GM23338 (cell line): ENCODE measurements around the gene SUV39H1. TPM values are rescaled to one million over a fixed set of nuclear protein-coding genes. Genes with fewer than 3 reads are reported as not detected.

Experiments used
- ATAC-seq: fragments of 200-7000 bp; cut with Tn5 transposase; 3 replicates; pipeline ENCODE4 v1.9.1; 2020
- DNase-seq: peaks from one replicate; pipeline ENCODE4 v3.0.0-alpha.2; 2015; ENCODE audit warnings: low spot score
- H2AFZ ChIP-seq: fragments of 200-600 bp; sonication (generic); 2 replicates; pipeline ENCODE4 v1.8.0; 2016; ENCODE audit warnings: antibody characterized with exemption, mild to moderate bottlenecking, moderate library complexity
- H3F3A ChIP-seq: fragments of 200-600 bp; sonication (generic); replicated peaks from 2 replicates; pipeline ENCODE4 v1.8.0; 2017; ENCODE audit warnings: antibody characterized with exemption, mixed run types, low read depth
- H3K27ac ChIP-seq: fragments of 200-600 bp; sonication (generic); 2 replicates; pipeline ENCODE4 v1.6.1; 2016; ENCODE audit warnings: low read depth
- H3K27me3 ChIP-seq: fragments of 200-600 bp; sonication (generic); 2 replicates; pipeline ENCODE4 v1.8.0; 2016; ENCODE audit warnings: mild to moderate bottlenecking, mixed run types, moderate library complexity; ENCODE audit not compliant: insufficient read depth
- H3K36me3 ChIP-seq: fragments of 200-600 bp; sonication (generic); 2 replicates; pipeline ENCODE4 v1.8.0; 2016; ENCODE audit warnings: mild to moderate bottlenecking; ENCODE audit not compliant: insufficient read depth
- H3K4me1 ChIP-seq: fragments of 200-600 bp; sonication (generic); 2 replicates; pipeline ENCODE4 v1.8.0; 2016; ENCODE audit warnings: mild to moderate bottlenecking, moderate library complexity; ENCODE audit not compliant: insufficient read depth
- H3K4me2 ChIP-seq: fragments of 200-600 bp; sonication (generic); 2 replicates; pipeline ENCODE4 v1.7.1; 2017; ENCODE audit warnings: mixed run types
- H3K4me3 ChIP-seq: fragments of 200-600 bp; sonication (generic); 2 replicates; pipeline ENCODE4 v1.6.1; 2016; ENCODE audit warnings: mixed run types
- H3K79me2 ChIP-seq: fragments of 200-600 bp; sonication (generic); replicated peaks from 2 replicates; pipeline ENCODE4 v1.8.0; 2017; ENCODE audit warnings: mild to moderate bottlenecking; ENCODE audit not compliant: insufficient read depth
- H3K9me2 ChIP-seq: fragments of 200-600 bp; sonication (generic); 2 replicates; pipeline ENCODE4 v1.8.0; 2017; ENCODE audit not compliant: insufficient read depth
- H4K20me1 ChIP-seq: fragments of 200-600 bp; sonication (generic); replicated peaks from 2 replicates; pipeline ENCODE4 v1.8.0; 2017; ENCODE audit warnings: mild to moderate bottlenecking; ENCODE audit not compliant: insufficient read depth
- H3K27ac Mint-ChIP-seq: 2 replicates; pipeline ENCODE4 v1.8.0; 2020; ENCODE audit warnings: inconsistent platforms, mild to moderate bottlenecking, moderate library complexity, mixed read lengths
- H3K27me3 Mint-ChIP-seq: 3 replicates; pipeline ENCODE4 v1.8.0; 2022; ENCODE audit warnings: low read depth, mild to moderate bottlenecking, moderate library complexity, mixed read lengths, inconsistent platforms; ENCODE audit not compliant: insufficient read depth, poor library complexity
- H3K36me3 Mint-ChIP-seq: 3 replicates; pipeline ENCODE4 v1.8.0; 2021; ENCODE audit warnings: low read depth, mild to moderate bottlenecking, inconsistent platforms, moderate library complexity, mixed read lengths
- H3K4me1 Mint-ChIP-seq: 3 replicates; pipeline ENCODE4 v1.8.0; 2020; ENCODE audit warnings: mild to moderate bottlenecking, inconsistent platforms, mixed read lengths
- H3K4me3 Mint-ChIP-seq: 3 replicates; pipeline ENCODE4 v1.8.0; 2021; ENCODE audit warnings: moderate library complexity, mild to moderate bottlenecking, inconsistent platforms, mixed read lengths
- H3K9me3 Mint-ChIP-seq: 3 replicates; pipeline ENCODE4 v1.8.0; 2020; ENCODE audit warnings: moderate library complexity, mild to moderate bottlenecking, inconsistent platforms, mixed read lengths
- CREB1 ChIP-seq: fragments of 250-450 bp; sonication (Bioruptor Pico); IDR thresholded peaks from 2 replicates; pipeline ENCODE4 v1.5.0; 2020; ENCODE audit warnings: low read depth, mild to moderate bottlenecking, moderate library complexity
- EZH2 ChIP-seq: fragments of 200-600 bp; sonication (generic); IDR thresholded peaks from one replicate; pipeline ENCODE4 v1.8.0; 2017; ENCODE audit warnings: antibody characterized with exemption, mild to moderate bottlenecking, low read depth; ENCODE audit not compliant: unreplicated experiment
- EZH2phosphoT487 ChIP-seq: fragments of 200-600 bp; sonication (generic); IDR thresholded peaks from one replicate; pipeline ENCODE4 v1.8.1; 2018; ENCODE audit warnings: antibody characterized with exemption; ENCODE audit not compliant: unreplicated experiment
- JUNB ChIP-seq: IDR thresholded peaks from one replicate; pipeline ENCODE4 v1.6.1; 2016; ENCODE audit warnings: antibody characterized with exemption; ENCODE audit not compliant: unreplicated experiment
- NANOG ChIP-seq: IDR thresholded peaks from 2 replicates; pipeline ENCODE4 v1.6.1; 2016; ENCODE audit warnings: antibody characterized with exemption, borderline replicate concordance
- POLR2AphosphoS5 ChIP-seq: IDR thresholded peaks from 2 replicates; pipeline ENCODE4 v1.6.1; 2016; ENCODE audit warnings: antibody characterized with exemption, low read depth
- STAT1 ChIP-seq: IDR thresholded peaks from one replicate; pipeline ENCODE4 v1.6.1; 2016; ENCODE audit warnings: antibody characterized with exemption; ENCODE audit not compliant: unreplicated experiment
- ZNF114 ChIP-seq: fragments of 250-450 bp; sonication (Bioruptor Pico); IDR thresholded peaks from 2 replicates; pipeline ENCODE4 v1.5.0; 2020; ENCODE audit warnings: mild to moderate bottlenecking, moderate library complexity
- ZNF331 ChIP-seq: fragments of 250-450 bp; sonication (Bioruptor Pico); IDR thresholded peaks from 2 replicates; pipeline ENCODE4 v1.5.0; 2020; ENCODE audit warnings: low read depth, mild to moderate bottlenecking, moderate library complexity
- polyA plus RNA-seq: library from polyadenylated mRNA; unstranded; fragments of >200 nt; fragmentation: Nextera tagmentation; extraction: Ambion mirVana; gene quantifications from 2 replicates; pipeline ENCODE4 v1.2.1, GENCODE V29; 2016
- total RNA-seq: library from RNA; depleted of rRNA; stranded (reverse); fragments of >200 nt; shearing (Covaris generic); gene quantifications from 2 replicates; pipeline ENCODE4 v1.2.3, GENCODE V29; 2014
- TF ChIP-seq, protein P1 (sequence below): fragments of 250-450 bp; sonication (Bioruptor Pico); IDR thresholded peaks from 2 replicates; pipeline ENCODE4 v1.5.0; 2020; ENCODE audit warnings: mild to moderate bottlenecking, moderate library complexity
- TF ChIP-seq, protein P2 (sequence below): IDR thresholded peaks from 2 replicates; pipeline ENCODE4 v1.6.1; 2016; ENCODE audit warnings: antibody characterized with exemption
- TF ChIP-seq, protein P3 (sequence below), 2 experiments: fragments of 200-600 bp in 1 of 2; sonication (generic) in 1 of 2; conservative IDR thresholded peaks; 2 replicates each; pipeline versions ENCODE4 v1.5.1 to v1.6.1; 2016 to 2017; ENCODE audit warnings: antibody characterized with exemption in 2 of 2, low read depth in 2 of 2, mild to moderate bottlenecking in 2 of 2, moderate library complexity in 1 of 2

SUV39H1 gene
- total and polyA plus RNA-seq, 2 experiments from 2014 or later: 9.5 to 15.2 TPM

DNA sequence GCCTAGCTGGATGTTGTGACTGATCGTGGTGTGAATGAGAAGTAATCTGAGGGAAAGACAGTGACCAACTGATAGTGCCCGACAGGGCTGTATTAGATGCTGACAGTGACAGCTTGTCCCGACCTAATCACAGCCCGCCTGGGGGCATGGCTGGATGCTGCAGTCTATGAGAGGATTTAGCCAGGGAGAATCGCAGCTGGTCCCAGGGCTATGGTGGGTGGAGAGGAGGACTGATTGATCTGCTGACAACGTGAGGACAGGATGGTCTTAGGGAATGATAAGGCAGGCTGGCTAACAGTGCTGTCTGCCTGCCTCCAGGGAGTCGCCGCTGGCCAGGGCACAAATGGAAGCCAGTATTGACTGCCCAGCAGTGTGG, 621 bp upstream of the SUV39H1 start:
- ATAC-seq (no peak), DNase-seq (no peak)
- H3K36me3 ChIP-seq: no peaks in the 10 kb centered on the region
- H4K20me1 ChIP-seq: no peaks in the 10 kb centered on the region
- peak overlapping the region; percentile 77; the same call in 1 of the 2 replicates for H3K27ac Mint-ChIP-seq
- H3K36me3 Mint-ChIP-seq: peaks cover 19% of the 10 kb centered on the region
- H3F3A ChIP-seq: no peaks in the 10 kb centered on the region
- H3K27ac ChIP-seq: no peak overlapping the region
- no peak overlapping the region for H2AFZ ChIP-seq
- peaks cover 5% of the 10 kb centered on the region for H3K27me3 Mint-ChIP-seq
- H3K4me3 Mint-ChIP-seq: peak overlapping the region; percentile 91
- H3K4me3 ChIP-seq: peak overlapping the region; percentile 67
- peaks cover 9% of the 10 kb centered on the region for H3K79me2 ChIP-seq
- H3K9me3 Mint-ChIP-seq: no peaks in the 10 kb centered on the region; the same call in 2 of the 3 replicates
- peak overlapping the region; percentile 82 for H3K4me2 ChIP-seq
- H3K4me1 ChIP-seq: peaks cover 8% of the 10 kb centered on the region; the same call in 1 of the 2 replicates
- H3K9me2 ChIP-seq: no peaks in the 10 kb centered on the region
- H3K4me1 Mint-ChIP-seq: peaks cover 39% of the 10 kb centered on the region
- no peak for TF ChIP-seq ZNF331 (CRISPR knock-in tag)
- no peak for TF ChIP-seq JUNB
- H3K27me3 ChIP-seq: no peaks in the 10 kb centered on the region

DNA sequence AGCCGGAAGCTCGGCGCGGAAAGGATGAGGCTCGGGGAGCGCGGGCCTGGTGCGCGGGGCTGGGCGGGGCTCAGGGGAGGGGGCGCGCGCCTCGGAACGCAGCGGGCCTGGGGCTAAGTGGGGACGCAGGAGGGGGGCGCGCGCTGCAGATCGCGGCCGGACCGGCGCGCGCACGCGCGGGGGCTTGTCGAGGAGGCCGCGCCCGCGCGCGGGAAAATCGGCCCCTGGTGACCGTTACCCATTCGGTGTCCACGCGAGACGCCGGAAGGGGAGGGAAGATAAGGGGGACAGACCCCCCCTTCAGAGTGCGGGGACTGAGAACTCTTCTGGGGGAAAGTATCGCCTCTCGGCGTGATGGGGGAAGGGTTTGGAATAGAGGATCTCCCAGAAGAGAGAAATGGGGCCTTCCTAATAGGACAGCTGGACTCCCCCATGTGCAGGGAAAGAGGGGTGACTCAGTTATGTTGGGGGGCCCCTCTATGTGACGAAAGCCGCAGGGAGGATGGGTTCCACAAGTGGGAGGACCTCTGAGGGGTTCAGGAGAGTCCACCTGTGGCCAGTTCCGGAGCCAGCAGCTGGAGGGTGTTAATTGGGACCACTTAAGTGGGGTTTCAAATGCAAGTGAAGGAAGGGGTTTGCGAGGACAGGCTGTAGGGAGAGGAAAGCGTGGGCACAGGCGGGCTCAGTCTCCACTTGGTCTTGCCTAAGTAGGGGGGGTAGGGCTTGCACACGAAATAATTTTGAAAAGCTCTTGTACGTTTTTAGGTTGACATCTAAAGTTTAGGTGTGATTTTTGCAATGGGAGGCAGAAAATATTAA, 584 bp downstream of the SUV39H1 start:
- H3K9me3 Mint-ChIP-seq: no peaks in the 10 kb centered on the region
- H3K4me3 ChIP-seq: peak overlapping the region; percentile 67
- peaks cover 27% of the 10 kb centered on the region for H3K36me3 Mint-ChIP-seq
- peak overlapping the region; percentile 72 for H3K4me2 ChIP-seq
- H3K27me3 Mint-ChIP-seq: peaks cover 5% of the 10 kb centered on the region
- H3K4me1 Mint-ChIP-seq: peaks cover 37% of the 10 kb centered on the region
- peak; percentile 45 for ATAC-seq
- peak overlapping the region; percentile 91 for H3K4me3 Mint-ChIP-seq
- H3K36me3 ChIP-seq: no peaks in the 10 kb centered on the region
- DNase-seq: peak; percentile 37
- no peaks in the 10 kb centered on the region for H4K20me1 ChIP-seq
- H3K27ac ChIP-seq: no peak overlapping the region
- peaks cover 8% of the 10 kb centered on the region; the same call in 1 of the 2 replicates for H3K4me1 ChIP-seq
- no peak overlapping the region for H2AFZ ChIP-seq
- no peaks in the 10 kb centered on the region for H3F3A ChIP-seq
- H3K79me2 ChIP-seq: peaks cover 9% of the 10 kb centered on the region
- H3K9me2 ChIP-seq: no peaks in the 10 kb centered on the region
- peak overlapping the region; percentile 96 for H3K27ac Mint-ChIP-seq
- no peaks in the 10 kb centered on the region for H3K27me3 ChIP-seq
- TF ChIP-seq CREB1 (CRISPR knock-in tag) (no peak), POLR2AphosphoS5 (no peak), EZH2phosphoT487 (no peak), ZNF331 (CRISPR knock-in tag) (no peak), JUNB (no peak), STAT1 (no peak), EZH2 (no peak), ZNF114 (CRISPR knock-in tag) (no peak), NANOG (no peak)
- TF ChIP-seq, protein P1, sequence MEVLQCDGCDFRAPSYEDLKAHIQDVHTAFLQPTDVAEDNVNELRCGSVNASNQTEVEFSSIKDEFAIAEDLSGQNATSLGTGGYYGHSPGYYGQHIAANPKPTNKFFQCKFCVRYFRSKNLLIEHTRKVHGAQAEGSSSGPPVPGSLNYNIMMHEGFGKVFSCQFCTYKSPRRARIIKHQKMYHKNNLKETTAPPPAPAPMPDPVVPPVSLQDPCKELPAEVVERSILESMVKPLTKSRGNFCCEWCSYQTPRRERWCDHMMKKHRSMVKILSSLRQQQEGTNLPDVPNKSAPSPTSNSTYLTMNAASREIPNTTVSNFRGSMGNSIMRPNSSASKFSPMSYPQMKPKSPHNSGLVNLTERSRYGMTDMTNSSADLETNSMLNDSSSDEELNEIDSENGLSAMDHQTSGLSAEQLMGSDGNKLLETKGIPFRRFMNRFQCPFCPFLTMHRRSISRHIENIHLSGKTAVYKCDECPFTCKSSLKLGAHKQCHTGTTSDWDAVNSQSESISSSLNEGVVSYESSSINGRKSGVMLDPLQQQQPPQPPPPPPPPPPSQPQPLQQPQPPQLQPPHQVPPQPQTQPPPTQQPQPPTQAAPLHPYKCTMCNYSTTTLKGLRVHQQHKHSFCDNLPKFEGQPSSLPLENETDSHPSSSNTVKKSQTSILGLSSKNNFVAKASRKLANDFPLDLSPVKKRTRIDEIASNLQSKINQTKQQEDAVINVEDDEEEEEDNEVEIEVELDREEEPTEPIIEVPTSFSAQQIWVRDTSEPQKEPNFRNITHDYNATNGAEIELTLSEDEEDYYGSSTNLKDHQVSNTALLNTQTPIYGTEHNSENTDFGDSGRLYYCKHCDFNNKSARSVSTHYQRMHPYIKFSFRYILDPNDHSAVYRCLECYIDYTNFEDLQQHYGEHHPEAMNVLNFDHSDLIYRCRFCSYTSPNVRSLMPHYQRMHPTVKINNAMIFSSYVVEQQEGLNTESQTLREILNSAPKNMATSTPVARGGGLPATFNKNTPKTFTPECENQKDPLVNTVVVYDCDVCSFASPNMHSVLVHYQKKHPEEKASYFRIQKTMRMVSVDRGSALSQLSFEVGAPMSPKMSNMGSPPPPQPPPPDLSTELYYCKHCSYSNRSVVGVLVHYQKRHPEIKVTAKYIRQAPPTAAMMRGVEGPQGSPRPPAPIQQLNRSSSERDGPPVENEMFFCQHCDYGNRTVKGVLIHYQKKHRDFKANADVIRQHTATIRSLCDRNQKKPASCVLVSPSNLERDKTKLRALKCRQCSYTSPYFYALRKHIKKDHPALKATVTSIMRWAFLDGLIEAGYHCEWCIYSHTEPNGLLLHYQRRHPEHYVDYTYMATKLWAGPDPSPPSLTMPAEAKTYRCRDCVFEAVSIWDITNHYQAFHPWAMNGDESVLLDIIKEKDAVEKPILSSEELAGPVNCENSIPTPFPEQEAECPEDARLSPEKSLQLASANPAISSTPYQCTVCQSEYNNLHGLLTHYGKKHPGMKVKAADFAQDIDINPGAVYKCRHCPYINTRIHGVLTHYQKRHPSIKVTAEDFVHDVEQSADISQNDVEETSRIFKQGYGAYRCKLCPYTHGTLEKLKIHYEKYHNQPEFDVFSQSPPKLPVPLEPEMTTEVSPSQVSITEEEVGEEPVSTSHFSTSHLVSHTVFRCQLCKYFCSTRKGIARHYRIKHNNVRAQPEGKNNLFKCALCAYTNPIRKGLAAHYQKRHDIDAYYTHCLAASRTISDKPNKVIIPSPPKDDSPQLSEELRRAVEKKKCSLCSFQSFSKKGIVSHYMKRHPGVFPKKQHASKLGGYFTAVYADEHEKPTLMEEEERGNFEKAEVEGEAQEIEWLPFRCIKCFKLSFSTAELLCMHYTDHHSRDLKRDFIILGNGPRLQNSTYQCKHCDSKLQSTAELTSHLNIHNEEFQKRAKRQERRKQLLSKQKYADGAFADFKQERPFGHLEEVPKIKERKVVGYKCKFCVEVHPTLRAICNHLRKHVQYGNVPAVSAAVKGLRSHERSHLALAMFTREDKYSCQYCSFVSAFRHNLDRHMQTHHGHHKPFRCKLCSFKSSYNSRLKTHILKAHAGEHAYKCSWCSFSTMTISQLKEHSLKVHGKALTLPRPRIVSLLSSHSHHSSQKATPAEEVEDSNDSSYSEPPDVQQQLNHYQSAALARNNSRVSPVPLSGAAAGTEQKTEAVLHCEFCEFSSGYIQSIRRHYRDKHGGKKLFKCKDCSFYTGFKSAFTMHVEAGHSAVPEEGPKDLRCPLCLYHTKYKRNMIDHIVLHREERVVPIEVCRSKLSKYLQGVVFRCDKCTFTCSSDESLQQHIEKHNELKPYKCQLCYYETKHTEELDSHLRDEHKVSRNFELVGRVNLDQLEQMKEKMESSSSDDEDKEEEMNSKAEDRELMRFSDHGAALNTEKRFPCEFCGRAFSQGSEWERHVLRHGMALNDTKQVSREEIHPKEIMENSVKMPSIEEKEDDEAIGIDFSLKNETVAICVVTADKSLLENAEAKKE (CRISPR knock-in tag): no peak
- TF ChIP-seq, protein P2, sequence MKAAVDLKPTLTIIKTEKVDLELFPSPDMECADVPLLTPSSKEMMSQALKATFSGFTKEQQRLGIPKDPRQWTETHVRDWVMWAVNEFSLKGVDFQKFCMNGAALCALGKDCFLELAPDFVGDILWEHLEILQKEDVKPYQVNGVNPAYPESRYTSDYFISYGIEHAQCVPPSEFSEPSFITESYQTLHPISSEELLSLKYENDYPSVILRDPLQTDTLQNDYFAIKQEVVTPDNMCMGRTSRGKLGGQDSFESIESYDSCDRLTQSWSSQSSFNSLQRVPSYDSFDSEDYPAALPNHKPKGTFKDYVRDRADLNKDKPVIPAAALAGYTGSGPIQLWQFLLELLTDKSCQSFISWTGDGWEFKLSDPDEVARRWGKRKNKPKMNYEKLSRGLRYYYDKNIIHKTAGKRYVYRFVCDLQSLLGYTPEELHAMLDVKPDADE: no peak
- TF ChIP-seq, protein P3, sequence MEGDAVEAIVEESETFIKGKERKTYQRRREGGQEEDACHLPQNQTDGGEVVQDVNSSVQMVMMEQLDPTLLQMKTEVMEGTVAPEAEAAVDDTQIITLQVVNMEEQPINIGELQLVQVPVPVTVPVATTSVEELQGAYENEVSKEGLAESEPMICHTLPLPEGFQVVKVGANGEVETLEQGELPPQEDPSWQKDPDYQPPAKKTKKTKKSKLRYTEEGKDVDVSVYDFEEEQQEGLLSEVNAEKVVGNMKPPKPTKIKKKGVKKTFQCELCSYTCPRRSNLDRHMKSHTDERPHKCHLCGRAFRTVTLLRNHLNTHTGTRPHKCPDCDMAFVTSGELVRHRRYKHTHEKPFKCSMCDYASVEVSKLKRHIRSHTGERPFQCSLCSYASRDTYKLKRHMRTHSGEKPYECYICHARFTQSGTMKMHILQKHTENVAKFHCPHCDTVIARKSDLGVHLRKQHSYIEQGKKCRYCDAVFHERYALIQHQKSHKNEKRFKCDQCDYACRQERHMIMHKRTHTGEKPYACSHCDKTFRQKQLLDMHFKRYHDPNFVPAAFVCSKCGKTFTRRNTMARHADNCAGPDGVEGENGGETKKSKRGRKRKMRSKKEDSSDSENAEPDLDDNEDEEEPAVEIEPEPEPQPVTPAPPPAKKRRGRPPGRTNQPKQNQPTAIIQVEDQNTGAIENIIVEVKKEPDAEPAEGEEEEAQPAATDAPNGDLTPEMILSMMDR (conservative IDR thresholded peaks at IDR 0.05; ENCODE audit: low read depth in 2 of 2): no peak
